ENCODE measurements around the gene PACRG. TPM values are rescaled to one million over a fixed set of nuclear protein-coding genes. Genes with fewer than 3 reads are reported as not detected.

PACRG gene
- total and polyA plus RNA-seq, 10 of the 15 experiments (the other 5 are each of a cell fraction or from before 2014, with no cell fraction given) = not detected

GRCh38 chr6:162773996-162774395 lies 46.2 kb downstream of the PACRG start:
- H3K27ac ChIP-seq (ENCODE audit: control insufficient read depth, insufficient read depth) = no peak overlapping the region
- WGBS (ENCODE audit: insufficient coverage, insufficient replicate concordance, low lambda C conversion rate, missing lambda C conversion rate) = 24% methylated on average over 3 of the region's 3 CpGs
- H3K4me3 ChIP-seq = no peak overlapping the region
- ATAC-seq (no peak), FAIRE-seq (no peak), DNase-seq (ENCODE audit: low read depth, low spot score) (no peak)
- intact Hi-C loops (cut with micrococcal nuclease; ENCODE audit: unreplicated experiment) = no loop called here
- no peak overlapping the region for H2AFZ ChIP-seq (ENCODE audit: control insufficient read depth, low read depth, low read length)
- H3K4me2 ChIP-seq (ENCODE audit: control insufficient read depth, insufficient read depth) = no peak overlapping the region
- ChIA-PET SMC1A (ENCODE audit: uncharacterized antibody, unreplicated experiment) (no interaction called here), RAD21 (ENCODE audit: unreplicated experiment) (no interaction called here), CTCF (no interaction called here), POLR2A (no interaction called here)
- BruUV-seq (replicated peaks) = no TSS peak
- H3K4me1 ChIP-seq (ENCODE audit: control insufficient read depth, insufficient read depth, low read length) = no peaks in the 10 kb centered on the region
- in situ Hi-C loops (cut with MboI) = no loop called here
- TF ChIP-seq SPI1 (IDR thresholded peaks at IDR 0.05; ENCODE audit: borderline replicate concordance, insufficient read depth, low read depth, low read length) = no peak
- no peak for TF ChIP-seq ZNF384 (IDR thresholded peaks at IDR 0.05; ENCODE audit: borderline replicate concordance, low read depth, low read length)
- TF ChIP-seq PKNOX1 (IDR thresholded peaks at IDR 0.05) = no peak
- TF ChIP-seq BCL3 (IDR thresholded peaks at IDR 0.05; ENCODE audit: borderline replicate concordance, insufficient read depth, low read depth, low read length, poor library complexity, severe bottlenecking) = no peak
- no peak for TF ChIP-seq NRF1 (conservative IDR thresholded peaks at IDR 0.05; ENCODE audit: low read depth, low read length)
- no peak for TF ChIP-seq SKIL (IDR thresholded peaks at IDR 0.05; ENCODE audit: low read depth, poor library complexity, severe bottlenecking)
- H3K36me3 ChIP-seq (ENCODE audit: control insufficient read depth in 2 of 2, insufficient read depth in 2 of 2, low read length in 1 of 2) = no peaks in the 10 kb centered on the region
- H3K27me3 ChIP-seq (replicated peaks in 1 of 2; ENCODE audit: control insufficient read depth in 2 of 2, insufficient read depth in 2 of 2, low read length in 1 of 2) = no peaks in the 10 kb centered on the region
- H3K9ac ChIP-seq (ENCODE audit: control insufficient read depth, insufficient read depth, low read length) = no peak overlapping the region
- no peaks in the 10 kb centered on the region for H3K9me3 ChIP-seq (replicated peaks; ENCODE audit: control insufficient read depth, insufficient read depth, low read length)
- no peaks in the 10 kb centered on the region for H3K79me2 ChIP-seq (ENCODE audit: control insufficient read depth, insufficient read depth, low read length)
- H4K20me1 ChIP-seq (ENCODE audit: control insufficient read depth, insufficient read depth) = no peaks in the 10 kb centered on the region
